ENCODE data around the gene ZBTB7C. TPM values are rescaled to one million over a fixed set of nuclear protein-coding genes. Genes with fewer than 3 reads are reported as not detected.

ZBTB7C gene
- total and polyA plus RNA-seq, 2 donors (not counting 1 experiment from before 2014, with no cell fraction given): not detected

- Histone ChIP-seq H3K4me3 (ENCODE audit: control extremely low read depth in 1 of 5, extremely low read depth in 1 of 5, insufficient read depth in 1 of 5, low read depth in 2 of 5, low read length in 4 of 5) (no peak overlapping the region), H3K36me3 (replicated peaks in 1 of 2; ENCODE audit: control extremely low read depth in 1 of 2, control insufficient read depth in 1 of 2, extremely low read depth in 1 of 2, insufficient read depth in 2 of 2, low read length in 1 of 2) (no peaks in the 10 kb centered on the region), H2AFZ (ENCODE audit: insufficient read depth, low read depth, low read length, poor library complexity, severe bottlenecking) (no peak overlapping the region), H3K79me2 (ENCODE audit: control insufficient read depth, insufficient read depth, low read length) (no peaks in the 10 kb centered on the region), H3K4me2 (replicated peaks; ENCODE audit: low read depth, low read length, poor library complexity, severe bottlenecking) (no peak overlapping the region), H3K27me3 (replicated peaks in 1 of 4; ENCODE audit: control extremely low read depth in 1 of 4, control insufficient read depth in 3 of 4, insufficient read depth in 4 of 4, low read length in 3 of 4) (peaks cover 0 to 25% (median 9%) of the 10 kb centered on the region in 4 experiments), H3K4me1 (ENCODE audit: control insufficient read depth in 2 of 2, insufficient read depth in 2 of 2, low read length in 2 of 2) (no peaks in the 10 kb centered on the region), H3K9me3 (ENCODE audit: control extremely low read depth in 1 of 3, control insufficient read depth in 2 of 3, insufficient read depth in 1 of 3, low read length in 2 of 3) (peaks cover 0 to 3% (median 0%) of the 10 kb centered on the region in 3 donors), H3K9ac (ENCODE audit: low read length) (no peak overlapping the region), H4K20me1 (ENCODE audit: control insufficient read depth, insufficient read depth, low read length, poor library complexity, severe bottlenecking) (no peaks in the 10 kb centered on the region), H3K27ac (ENCODE audit: low read length in 2 of 2) (no peak overlapping the region)
- TF ChIP-seq CTCF (IDR thresholded peaks at IDR 0.05) (no peak), EZH2 (IDR thresholded peaks at IDR 0.05; ENCODE audit: borderline replicate concordance, insufficient read depth, low read depth, low read length, poor library complexity, severe bottlenecking) (no peak)
- WGBS (ENCODE audit: insufficient coverage): 85% methylated on average over 4 of the region's 6 CpGs
- Mint-ChIP-seq H3K4me1 (no peaks in the 10 kb centered on the region), H3K27me3 (peaks cover 59% of the 10 kb centered on the region), H3K9me3 (ENCODE audit: insufficient read depth) (no peaks in the 10 kb centered on the region), H3K27ac (no peak overlapping the region), H3K4me3 (no peak overlapping the region)
- no peak for DNase-seq
- ChIA-PET POLR2A (no interaction called here), CTCF (interaction anchor here (2.2 kb wide), 1 partner anchor 11 kb away, joined by 6 read pairs; no protein-coding TSS in a partner anchor)
- ATAC-seq (ENCODE audit: low read depth): no peak
- intact Hi-C loops (cut with micrococcal nuclease): no loop called here
Measured at GRCh38 chr18:48058486-48058885, 350.7 kb downstream of the ZBTB7C start.

GRCh38 chr18:48057018-48057417, 352.2 kb downstream of the ZBTB7C start:
- intact Hi-C loops (cut with micrococcal nuclease): no loop called here
- no peaks in the 10 kb centered on the region for H3K4me1 ChIP-seq (ENCODE audit: control insufficient read depth in 2 of 2, insufficient read depth in 2 of 2, low read length in 2 of 2)
- H3K27ac ChIP-seq (ENCODE audit: low read length in 2 of 2): no peak overlapping the region
- H3K4me2 ChIP-seq (replicated peaks; ENCODE audit: low read depth, low read length, poor library complexity, severe bottlenecking): no peak overlapping the region
- POLR2A ChIA-PET: no interaction called here
- H3K27me3 ChIP-seq (replicated peaks in 1 of 4; ENCODE audit: control extremely low read depth in 1 of 4, control insufficient read depth in 3 of 4, insufficient read depth in 4 of 4, low read length in 3 of 4): peaks cover 0 to 29% (median 9%) of the 10 kb centered on the region in 4 experiments
- Mint-ChIP-seq H3K4me1 (no peaks in the 10 kb centered on the region), H3K4me3 (no peak overlapping the region), H3K27ac (no peak overlapping the region), H3K9me3 (ENCODE audit: insufficient read depth) (no peaks in the 10 kb centered on the region), H3K27me3 (peaks cover 60% of the 10 kb centered on the region)
- H3K36me3 ChIP-seq (replicated peaks in 1 of 2; ENCODE audit: control extremely low read depth in 1 of 2, control insufficient read depth in 1 of 2, extremely low read depth in 1 of 2, insufficient read depth in 2 of 2, low read length in 1 of 2): no peaks in the 10 kb centered on the region
- ATAC-seq (ENCODE audit: low read depth) (no peak), DNase-seq (no peak)
- no peak overlapping the region for H2AFZ ChIP-seq (ENCODE audit: insufficient read depth, low read depth, low read length, poor library complexity, severe bottlenecking)
- no peak overlapping the region for H3K4me3 ChIP-seq (ENCODE audit: control extremely low read depth in 1 of 5, extremely low read depth in 1 of 5, insufficient read depth in 1 of 5, low read depth in 2 of 5, low read length in 4 of 5)
- no peaks in the 10 kb centered on the region for H3K79me2 ChIP-seq (ENCODE audit: control insufficient read depth, insufficient read depth, low read length)
- TF ChIP-seq EZH2 (IDR thresholded peaks at IDR 0.05; ENCODE audit: borderline replicate concordance, insufficient read depth, low read depth, low read length, poor library complexity, severe bottlenecking) (no peak), CTCF (IDR thresholded peaks at IDR 0.05) (no peak)
- no peak overlapping the region for H3K9ac ChIP-seq (ENCODE audit: low read length)
- CTCF ChIA-PET: no interaction called here
- no peaks in the 10 kb centered on the region for H4K20me1 ChIP-seq (ENCODE audit: control insufficient read depth, insufficient read depth, low read length, poor library complexity, severe bottlenecking)
- peaks cover 0 to 3% (median 0%) of the 10 kb centered on the region in 3 donors for H3K9me3 ChIP-seq (ENCODE audit: control extremely low read depth in 1 of 3, control insufficient read depth in 2 of 3, insufficient read depth in 1 of 3, low read length in 2 of 3)

All from B cell (primary cell).